ENCODE data around the gene ZNF408. TPM values are rescaled to one million over a fixed set of nuclear protein-coding genes. Genes with fewer than 3 reads are reported as not detected.

Gene ZNF408
- total and polyA plus RNA-seq, 2 of the 13 experiments (the other 11 are each of a cell fraction or from before 2014, with no cell fraction given) = 11.2 to 12.5 TPM

DNA sequence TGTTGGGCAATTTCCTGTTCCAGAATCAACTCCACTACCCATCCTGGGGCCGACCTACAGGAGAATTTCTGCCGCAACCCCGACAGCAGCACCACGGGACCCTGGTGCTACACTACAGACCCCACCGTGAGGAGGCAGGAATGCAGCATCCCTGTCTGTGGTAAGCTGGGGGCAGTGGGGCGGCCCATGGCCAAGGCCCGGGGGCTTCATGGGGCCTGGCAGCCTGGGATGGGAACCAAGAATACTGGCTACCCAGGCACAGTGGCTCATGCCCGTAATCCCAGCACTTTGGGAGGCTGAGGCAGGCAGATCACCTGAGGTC lies 22.5 kb downstream of the ZNF408 start:
- intact Hi-C loops (cut with micrococcal nuclease; ENCODE audit: unreplicated experiment) (no loop called here), in situ Hi-C loops (cut with HindIII; ENCODE audit: extremely low pct_ligation_motif_present, low pct_unique_long_range_greater_than_20kb) (no loop called here)
- BruUV-seq (replicated peaks) = no TSS peak
- Histone ChIP-seq H3K9me3 (ENCODE audit: low read length) (no peaks in the 10 kb centered on the region), H3K4me3 (replicated peaks in 1 of 3; ENCODE audit: insufficient read depth in 1 of 3, low read depth in 2 of 3, low read length in 3 of 3) (peak overlapping the region in 1 of 3 experiments; percentile 33; a peak in 1 of 6 replicates), H3K27ac (ENCODE audit: extremely low read length, insufficient read depth, low read length) (peak overlapping the region; percentile 25), H3K4me2 (ENCODE audit: low read depth, low read length) (peak overlapping the region; percentile 94), H3K79me2 (ENCODE audit: insufficient read depth, low read length) (peaks cover 68% of the 10 kb centered on the region), H3K9ac (ENCODE audit: insufficient read depth, low read depth, low read length) (no peak overlapping the region), H3K27me3 (ENCODE audit: control insufficient read depth in 1 of 2, insufficient read depth in 2 of 2, low read length in 2 of 2) (no peaks in the 10 kb centered on the region; a peak in 1 of 5 replicates), H3K4me1 (ENCODE audit: insufficient read depth, low read length) (peaks cover 87% of the 10 kb centered on the region), H3K36me3 (replicated peaks in 1 of 2; ENCODE audit: control insufficient read depth in 1 of 2, insufficient read depth in 2 of 2, low read length in 2 of 2) (peaks cover 28 to 50% of the 10 kb centered on the region in 2 experiments), H4K20me1 (ENCODE audit: insufficient read depth, low read length) (peaks cover 38% of the 10 kb centered on the region), H2AFZ (ENCODE audit: low read length) (no peak overlapping the region)
- ATAC-seq (no peak), DNase-seq (ENCODE audit: low spot score) (no peak), FAIRE-seq (no peak)
- CTCF ChIA-PET (ENCODE audit: low intra/inter-chr PET ratio, low total read pairs) = no interaction called here
- 94% methylated on average over 5 of the region's 8 CpGs for WGBS (ENCODE audit: low lambda C conversion rate)
- POLR2A ChIA-PET = interaction anchor here (1.5 to 12.3 kb wide), 2 partner anchors 21 to 27 kb away, joined by 3 to 272 read pairs; partner anchors contain the start of genes ARHGAP1 and ZNF408
- TF ChIP-seq ZNF577 (CRISPR knock-in tag; IDR thresholded peaks at IDR 0.05; ENCODE audit: borderline replicate concordance, low read depth) (no peak), CBX1 (IDR thresholded peaks at IDR 0.05; ENCODE audit: low read depth) (no peak), ZNF556 (CRISPR knock-in tag; IDR thresholded peaks at IDR 0.05; ENCODE audit: borderline replicate concordance) (no peak), ZNF768 (CRISPR knock-in tag; IDR thresholded peaks at IDR 0.05) (0 out of 2 replicates have a peak, but pooled peaks have one; percentile 8), ATRX (CRISPR knock-in tag; IDR thresholded peaks at IDR 0.05; ENCODE audit: borderline replicate concordance) (no peak), TGIF2 (CRISPR knock-in tag; IDR thresholded peaks at IDR 0.05) (no peak), ETV5 (CRISPR knock-in tag; IDR thresholded peaks at IDR 0.05; ENCODE audit: borderline replicate concordance) (no peak), HDAC1 (CRISPR knock-in tag; IDR thresholded peaks at IDR 0.05) (0 out of 2 replicates have a peak, but pooled peaks have one; percentile 5), PTBP1 (IDR thresholded peaks at IDR 0.05; ENCODE audit: low read depth, low read length, poor library complexity, severe bottlenecking) (no peak), SALL2 (CRISPR knock-in tag; IDR thresholded peaks at IDR 0.05) (no peak), ZNF605 (CRISPR knock-in tag; IDR thresholded peaks at IDR 0.05) (0 out of 2 replicates have a peak, but pooled peaks have one; percentile 25), SNAPC2 (CRISPR knock-in tag; IDR thresholded peaks at IDR 0.05) (no peak), ZNF468 (CRISPR knock-in tag; IDR thresholded peaks at IDR 0.05) (no peak), NFATC3 (CRISPR knock-in tag; IDR thresholded peaks at IDR 0.05) (no peak)
- TF ChIP-seq, protein P1, sequence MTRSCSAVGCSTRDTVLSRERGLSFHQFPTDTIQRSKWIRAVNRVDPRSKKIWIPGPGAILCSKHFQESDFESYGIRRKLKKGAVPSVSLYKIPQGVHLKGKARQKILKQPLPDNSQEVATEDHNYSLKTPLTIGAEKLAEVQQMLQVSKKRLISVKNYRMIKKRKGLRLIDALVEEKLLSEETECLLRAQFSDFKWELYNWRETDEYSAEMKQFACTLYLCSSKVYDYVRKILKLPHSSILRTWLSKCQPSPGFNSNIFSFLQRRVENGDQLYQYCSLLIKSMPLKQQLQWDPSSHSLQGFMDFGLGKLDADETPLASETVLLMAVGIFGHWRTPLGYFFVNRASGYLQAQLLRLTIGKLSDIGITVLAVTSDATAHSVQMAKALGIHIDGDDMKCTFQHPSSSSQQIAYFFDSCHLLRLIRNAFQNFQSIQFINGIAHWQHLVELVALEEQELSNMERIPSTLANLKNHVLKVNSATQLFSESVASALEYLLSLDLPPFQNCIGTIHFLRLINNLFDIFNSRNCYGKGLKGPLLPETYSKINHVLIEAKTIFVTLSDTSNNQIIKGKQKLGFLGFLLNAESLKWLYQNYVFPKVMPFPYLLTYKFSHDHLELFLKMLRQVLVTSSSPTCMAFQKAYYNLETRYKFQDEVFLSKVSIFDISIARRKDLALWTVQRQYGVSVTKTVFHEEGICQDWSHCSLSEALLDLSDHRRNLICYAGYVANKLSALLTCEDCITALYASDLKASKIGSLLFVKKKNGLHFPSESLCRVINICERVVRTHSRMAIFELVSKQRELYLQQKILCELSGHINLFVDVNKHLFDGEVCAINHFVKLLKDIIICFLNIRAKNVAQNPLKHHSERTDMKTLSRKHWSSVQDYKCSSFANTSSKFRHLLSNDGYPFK (CRISPR knock-in tag; IDR thresholded peaks at IDR 0.05; ENCODE audit: borderline replicate concordance) = no peak
- TF ChIP-seq, protein P2, sequence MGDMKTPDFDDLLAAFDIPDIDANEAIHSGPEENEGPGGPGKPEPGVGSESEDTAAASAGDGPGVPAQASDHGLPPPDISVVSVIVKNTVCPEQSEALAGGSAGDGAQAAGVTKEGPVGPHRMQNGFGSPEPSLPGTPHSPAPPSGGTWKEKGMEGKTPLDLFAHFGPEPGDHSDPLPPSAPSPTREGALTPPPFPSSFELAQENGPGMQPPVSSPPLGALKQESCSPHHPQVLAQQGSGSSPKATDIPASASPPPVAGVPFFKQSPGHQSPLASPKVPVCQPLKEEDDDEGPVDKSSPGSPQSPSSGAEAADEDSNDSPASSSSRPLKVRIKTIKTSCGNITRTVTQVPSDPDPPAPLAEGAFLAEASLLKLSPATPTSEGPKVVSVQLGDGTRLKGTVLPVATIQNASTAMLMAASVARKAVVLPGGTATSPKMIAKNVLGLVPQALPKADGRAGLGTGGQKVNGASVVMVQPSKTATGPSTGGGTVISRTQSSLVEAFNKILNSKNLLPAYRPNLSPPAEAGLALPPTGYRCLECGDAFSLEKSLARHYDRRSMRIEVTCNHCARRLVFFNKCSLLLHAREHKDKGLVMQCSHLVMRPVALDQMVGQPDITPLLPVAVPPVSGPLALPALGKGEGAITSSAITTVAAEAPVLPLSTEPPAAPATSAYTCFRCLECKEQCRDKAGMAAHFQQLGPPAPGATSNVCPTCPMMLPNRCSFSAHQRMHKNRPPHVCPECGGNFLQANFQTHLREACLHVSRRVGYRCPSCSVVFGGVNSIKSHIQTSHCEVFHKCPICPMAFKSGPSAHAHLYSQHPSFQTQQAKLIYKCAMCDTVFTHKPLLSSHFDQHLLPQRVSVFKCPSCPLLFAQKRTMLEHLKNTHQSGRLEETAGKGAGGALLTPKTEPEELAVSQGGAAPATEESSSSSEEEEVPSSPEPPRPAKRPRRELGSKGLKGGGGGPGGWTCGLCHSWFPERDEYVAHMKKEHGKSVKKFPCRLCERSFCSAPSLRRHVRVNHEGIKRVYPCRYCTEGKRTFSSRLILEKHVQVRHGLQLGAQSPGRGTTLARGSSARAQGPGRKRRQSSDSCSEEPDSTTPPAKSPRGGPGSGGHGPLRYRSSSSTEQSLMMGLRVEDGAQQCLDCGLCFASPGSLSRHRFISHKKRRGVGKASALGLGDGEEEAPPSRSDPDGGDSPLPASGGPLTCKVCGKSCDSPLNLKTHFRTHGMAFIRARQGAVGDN (CRISPR knock-in tag; IDR thresholded peaks at IDR 0.05) = peak; percentile 31; the same call in 1 of the 2 replicates
- TF ChIP-seq, protein P3, sequence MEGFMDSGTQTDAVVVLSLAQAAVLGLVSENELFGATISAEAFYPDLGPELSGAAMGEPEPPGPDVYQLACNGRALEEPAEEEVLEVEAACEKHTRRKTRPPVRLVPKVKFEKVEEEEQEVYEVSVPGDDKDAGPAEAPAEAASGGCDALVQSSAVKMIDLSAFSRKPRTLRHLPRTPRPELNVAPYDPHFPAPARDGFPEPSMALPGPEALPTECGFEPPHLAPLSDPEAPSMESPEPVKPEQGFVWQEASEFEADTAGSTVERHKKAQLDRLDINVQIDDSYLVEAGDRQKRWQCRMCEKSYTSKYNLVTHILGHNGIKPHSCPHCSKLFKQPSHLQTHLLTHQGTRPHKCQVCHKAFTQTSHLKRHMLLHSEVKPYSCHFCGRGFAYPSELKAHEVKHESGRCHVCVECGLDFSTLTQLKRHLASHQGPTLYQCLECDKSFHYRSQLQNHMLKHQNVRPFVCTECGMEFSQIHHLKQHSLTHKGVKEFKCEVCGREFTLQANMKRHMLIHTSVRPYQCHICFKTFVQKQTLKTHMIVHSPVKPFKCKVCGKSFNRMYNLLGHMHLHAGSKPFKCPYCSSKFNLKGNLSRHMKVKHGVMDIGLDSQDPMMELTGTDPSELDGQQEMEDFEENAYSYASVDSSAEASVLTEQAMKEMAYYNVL (CRISPR knock-in tag; IDR thresholded peaks at IDR 0.05; ENCODE audit: borderline replicate concordance) = no peak
